HG02623 (cell line): ENCODE measurements around the gene SCAPER.
"Not testable (repeated sequence)": the region's sequence is repeated elsewhere in the genome, so short reads cannot be mapped to it uniquely, and the experiment has no call there.

Source experiments
- ATAC-seq: cut with Tn5 transposase; IDR thresholded peaks from one replicate; pipeline ENCODE4 v1.9.1; 2021; ENCODE audit warnings: moderate library complexity; ENCODE audit not compliant: unreplicated experiment

The SCAPER gene

GRCh38 chr15:76795217-76795616 is 109.9 kb downstream of the SCAPER start:
- no peak for ATAC-seq

- ATAC-seq, result no peak
Measured at GRCh38 chr15:76793162-76793561, 112.0 kb downstream of the SCAPER start.

- ATAC-seq, result no peak
Measured at GRCh38 chr15:76791511-76791910, 113.6 kb downstream of the SCAPER start.

GRCh38 chr15:76787273-76787672 is 117.9 kb downstream of the SCAPER start:
- no peak for ATAC-seq

- no peak for ATAC-seq
Measured at GRCh38 chr15:76776969-76777368, 128.2 kb downstream of the SCAPER start.

GRCh38 chr15:76776480-76776879 is 128.7 kb downstream of the SCAPER start:
- no peak for ATAC-seq

GRCh38 chr15:76773234-76773633 is 131.9 kb downstream of the SCAPER start:
- ATAC-seq, result no peak

- no peak for ATAC-seq
Measured at GRCh38 chr15:76772776-76773175, 132.4 kb downstream of the SCAPER start.

- ATAC-seq, result no peak
Measured at GRCh38 chr15:76764004-76764403, 141.1 kb downstream of the SCAPER start.

GRCh38 chr15:76763554-76763953 is 141.6 kb downstream of the SCAPER start:
- ATAC-seq, result no peak

GRCh38 chr15:76756381-76756780 is 148.8 kb downstream of the SCAPER start:
- no peak for ATAC-seq

GRCh38 chr15:76753771-76754170 is 151.4 kb downstream of the SCAPER start:
- ATAC-seq, result no peak

- ATAC-seq, result no peak
Measured at GRCh38 chr15:76753131-76753530, 152.0 kb downstream of the SCAPER start.

GRCh38 chr15:76752549-76752948 is 152.6 kb downstream of the SCAPER start:
- no peak for ATAC-seq

GRCh38 chr15:76737573-76737972 is 167.6 kb downstream of the SCAPER start:
- no peak for ATAC-seq

GRCh38 chr15:76732321-76732720 is 172.8 kb downstream of the SCAPER start:
- ATAC-seq, result not testable (repeated sequence)

- ATAC-seq, result no peak
Measured at GRCh38 chr15:76730262-76730661, 174.9 kb downstream of the SCAPER start.

GRCh38 chr15:76718863-76719262 is 186.3 kb downstream of the SCAPER start:
- no peak for ATAC-seq

- ATAC-seq, result no peak
Measured at GRCh38 chr15:76714950-76715349, 190.2 kb downstream of the SCAPER start.

GRCh38 chr15:76711351-76711827 is 193.8 kb downstream of the SCAPER start:
- ATAC-seq, result no peak

- ATAC-seq, result not testable (repeated sequence)
Measured at GRCh38 chr15:76704032-76704431, 201.1 kb downstream of the SCAPER start.

GRCh38 chr15:76696840-76697239 is 208.3 kb downstream of the SCAPER start:
- ATAC-seq, result no peak

- ATAC-seq, result not testable (repeated sequence)
Measured at GRCh38 chr15:76692546-76692945, 212.6 kb downstream of the SCAPER start.

- ATAC-seq, result not testable (repeated sequence)
Measured at GRCh38 chr15:76687592-76687991, 217.5 kb downstream of the SCAPER start.
